ENCODE measurements around the gene TUSC2.

GRCh38 chr3:50370594-50370993 is 42.6 kb upstream of the TUSC2 start:
- TF ChIP-seq CTCF (IDR thresholded peaks at IDR 0.05), result no peak
- no peak for TF ChIP-seq POLR2A (IDR thresholded peaks at IDR 0.05)
